Keratinocyte (primary cell): ENCODE results near the gene BIK. TPM values are rescaled to one million over a fixed set of nuclear protein-coding genes. Genes with fewer than 3 reads are reported as not detected.
A peak's percentile ranks its signal among the peaks of the same experiment; 100 is the strongest.

Experiments used
- DNase-seq: peaks from one replicate; pipeline ENCODE4 v3.0.0-alpha.2; 2011; ENCODE audit warnings: low read depth, missing footprints, low spot score
- FAIRE-seq: peaks from 2 replicates; lab custom pipeline; 2011; peaks lifted over from hg19 to GRCh38; lab: Jason Lieb, UNC
- H2AFZ ChIP-seq: 2 replicates; pipeline ENCODE4 v1.6.0; 2012; ENCODE audit warnings: low read length, control low read depth, inconsistent platforms; ENCODE audit not compliant: control insufficient read depth
- H3K27ac ChIP-seq: 2 replicates; pipeline ENCODE4 v1.5.1; 2011; ENCODE audit warnings: low read length; ENCODE audit not compliant: control insufficient read depth, insufficient read depth
- H3K27me3 ChIP-seq: 3 replicates; pipeline ENCODE4 v1.6.0; 2011; ENCODE audit warnings: low read length; ENCODE audit not compliant: control insufficient read depth, insufficient read depth; ENCODE audit errors: extremely low read depth
- H3K36me3 ChIP-seq, 2 experiments: 2 replicates in 1 of 2; 3 replicates in 1 of 2; pipeline ENCODE4 v1.5.1; 2011; ENCODE audit warnings: low read length in 2 of 2, mild to moderate bottlenecking in 1 of 2; ENCODE audit not compliant: control insufficient read depth in 2 of 2, insufficient read depth in 2 of 2; ENCODE audit errors: extremely low read depth in 1 of 2
- H3K4me1 ChIP-seq: 3 replicates; pipeline ENCODE4 v1.5.1; 2011; ENCODE audit warnings: low read length; ENCODE audit not compliant: control insufficient read depth, insufficient read depth; ENCODE audit errors: extremely low read depth
- H3K4me2 ChIP-seq: 3 replicates; pipeline ENCODE4 v1.6.0; 2011; ENCODE audit warnings: low read depth, low read length; ENCODE audit not compliant: control insufficient read depth, insufficient read depth; ENCODE audit errors: extremely low read depth
- H3K4me3 ChIP-seq, 3 experiments: fragments of 200-600 bp in 1 of 3; sonication (generic) in 1 of 3; 2 replicates in 2 of 3; 3 replicates in 1 of 3; pipeline ENCODE4 v1.5.1; 2011 to 2016; ENCODE audit warnings: low read length in 3 of 3, mild to moderate bottlenecking in 3 of 3, control low read depth in 2 of 3, inconsistent platforms in 1 of 3, low read depth in 1 of 3, mixed read lengths in 1 of 3, mixed run types in 1 of 3, moderate library complexity in 1 of 3; ENCODE audit not compliant: control insufficient read depth in 2 of 3, insufficient read depth in 2 of 3; ENCODE audit errors: extremely low read depth in 1 of 3
- H3K79me2 ChIP-seq: 2 replicates; pipeline ENCODE4 v1.6.0; 2012; ENCODE audit warnings: low read length; ENCODE audit not compliant: control insufficient read depth, insufficient read depth
- H3K9ac ChIP-seq: 3 replicates; pipeline ENCODE4 v1.6.0; 2011; ENCODE audit warnings: low read length; ENCODE audit not compliant: control insufficient read depth, insufficient read depth; ENCODE audit errors: extremely low read depth
- H3K9me1 ChIP-seq: 3 replicates; pipeline ENCODE4 v1.6.0; 2011; ENCODE audit warnings: low read length; ENCODE audit not compliant: control insufficient read depth, insufficient read depth; ENCODE audit errors: extremely low read depth
- H3K9me3 ChIP-seq: 2 replicates; pipeline ENCODE4 v1.5.1; 2012; ENCODE audit warnings: low read depth, low read length; ENCODE audit not compliant: control insufficient read depth
- H4K20me1 ChIP-seq: 3 replicates; pipeline ENCODE4 v1.6.0; 2011; ENCODE audit warnings: low read length; ENCODE audit not compliant: control insufficient read depth, insufficient read depth; ENCODE audit errors: extremely low read depth
- EZH2 ChIP-seq: IDR thresholded peaks from one replicate; pipeline ENCODE4 v1.6.1; 2012; ENCODE audit warnings: inconsistent platforms, mild to moderate bottlenecking, low read length, moderate library complexity
- dilution Hi-C: fragments of 300-500 bp; cut with MboI; formaldehyde crosslinking; loops from one replicate; pipeline ENCODE4 v1.7.0; 2020; ENCODE audit warnings: low sequenced_read_pairs; ENCODE audit not compliant: extremely low pct_ligation_motif_present
- polyA plus RNA-seq, 5 experiments: library from polyadenylated mRNA; depleted of rRNA in 3 of 5; stranded (reverse) in 3 of 5; stranded (forward) in 1 of 5; unstranded in 1 of 5; fragments of >200 nt; gene quantifications; 1 replicate in 1 of 5; 2 replicates in 3 of 5; 3 replicates in 1 of 5; pipeline versions ENCODE4 v1.2.1 to v1.2.3, GENCODE V29; 2011 to 2012; ENCODE audit warnings: missing spikeins in 2 of 5, low read depth in 1 of 5, low replicate concordance in 1 of 5
- TF ChIP-seq, protein P1 (sequence below), 3 experiments: IDR thresholded peaks in 1 of 3; conservative IDR thresholded peaks in 1 of 3; optimal IDR thresholded peaks in 1 of 3; 2 replicates in 2 of 3; 3 replicates in 1 of 3; pipeline versions ENCODE3 to v1.5.1; 2011; ENCODE audit warnings: low read length in 3 of 3, mild to moderate bottlenecking in 3 of 3, moderate library complexity in 2 of 3, control low read depth in 1 of 3, inconsistent platforms in 1 of 3; ENCODE audit not compliant: insufficient read depth in 2 of 3; ENCODE audit errors: extremely low read depth in 1 of 3

The BIK gene
- polyA plus RNA-seq, 1 donor (not counting 4 experiments of a cell fraction or from before 2014, with no cell fraction given) = 4.4 TPM

DNA sequence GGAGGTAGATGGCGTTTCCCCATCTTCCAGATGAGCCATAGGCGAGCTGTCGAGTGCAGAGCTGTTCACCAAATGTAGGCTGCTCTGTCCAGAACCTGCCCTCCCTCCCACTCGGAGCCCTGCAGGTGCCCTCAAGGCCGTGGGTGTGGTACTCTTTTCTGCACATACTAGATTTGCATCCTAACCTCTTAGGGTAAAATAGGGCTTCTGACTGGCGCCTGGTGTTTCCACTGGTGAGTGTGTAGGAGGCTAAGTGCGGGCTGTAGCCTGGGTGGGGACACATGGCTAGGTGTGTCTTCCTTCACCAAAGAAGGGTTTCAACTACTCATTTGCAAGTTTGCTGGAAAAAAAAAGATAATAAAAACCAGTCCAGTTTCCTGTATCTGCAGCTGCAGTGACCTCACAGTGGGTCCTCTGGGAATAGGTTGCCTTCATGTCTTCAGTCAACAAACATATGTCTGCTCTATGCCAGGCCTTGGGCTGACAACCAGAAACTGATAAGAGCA lies 8.5 kb downstream of the BIK start:
- H3K4me1 ChIP-seq = no peaks in the 10 kb centered on the region
- dilution Hi-C loops = no loop called here
- no peaks in the 10 kb centered on the region for H4K20me1 ChIP-seq
- TF ChIP-seq, protein P1, sequence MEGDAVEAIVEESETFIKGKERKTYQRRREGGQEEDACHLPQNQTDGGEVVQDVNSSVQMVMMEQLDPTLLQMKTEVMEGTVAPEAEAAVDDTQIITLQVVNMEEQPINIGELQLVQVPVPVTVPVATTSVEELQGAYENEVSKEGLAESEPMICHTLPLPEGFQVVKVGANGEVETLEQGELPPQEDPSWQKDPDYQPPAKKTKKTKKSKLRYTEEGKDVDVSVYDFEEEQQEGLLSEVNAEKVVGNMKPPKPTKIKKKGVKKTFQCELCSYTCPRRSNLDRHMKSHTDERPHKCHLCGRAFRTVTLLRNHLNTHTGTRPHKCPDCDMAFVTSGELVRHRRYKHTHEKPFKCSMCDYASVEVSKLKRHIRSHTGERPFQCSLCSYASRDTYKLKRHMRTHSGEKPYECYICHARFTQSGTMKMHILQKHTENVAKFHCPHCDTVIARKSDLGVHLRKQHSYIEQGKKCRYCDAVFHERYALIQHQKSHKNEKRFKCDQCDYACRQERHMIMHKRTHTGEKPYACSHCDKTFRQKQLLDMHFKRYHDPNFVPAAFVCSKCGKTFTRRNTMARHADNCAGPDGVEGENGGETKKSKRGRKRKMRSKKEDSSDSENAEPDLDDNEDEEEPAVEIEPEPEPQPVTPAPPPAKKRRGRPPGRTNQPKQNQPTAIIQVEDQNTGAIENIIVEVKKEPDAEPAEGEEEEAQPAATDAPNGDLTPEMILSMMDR (optimal IDR thresholded peaks at IDR 0.05 in 1 of 3, IDR thresholded peaks at IDR 0.05 in 1 of 3, conservative IDR thresholded peaks at IDR 0.05 in 1 of 3; ENCODE audit: extremely low read depth in 1 of 3, insufficient read depth in 2 of 3, low read length in 3 of 3) = no peak
- TF ChIP-seq EZH2 = no peak
- no peak overlapping the region for H3K9ac ChIP-seq
- no peak overlapping the region for H3K4me2 ChIP-seq
- H3K27me3 ChIP-seq = no peaks in the 10 kb centered on the region
- no peak for FAIRE-seq
- no peaks in the 10 kb centered on the region for H3K36me3 ChIP-seq
- no peak for DNase-seq
- no peak overlapping the region for H3K4me3 ChIP-seq
- H2AFZ ChIP-seq = no peak overlapping the region
- H3K9me1 ChIP-seq = no peaks in the 10 kb centered on the region
- H3K27ac ChIP-seq = no peak overlapping the region
- no peaks in the 10 kb centered on the region for H3K9me3 ChIP-seq
- H3K79me2 ChIP-seq = peaks cover 9% of the 10 kb centered on the region

DNA sequence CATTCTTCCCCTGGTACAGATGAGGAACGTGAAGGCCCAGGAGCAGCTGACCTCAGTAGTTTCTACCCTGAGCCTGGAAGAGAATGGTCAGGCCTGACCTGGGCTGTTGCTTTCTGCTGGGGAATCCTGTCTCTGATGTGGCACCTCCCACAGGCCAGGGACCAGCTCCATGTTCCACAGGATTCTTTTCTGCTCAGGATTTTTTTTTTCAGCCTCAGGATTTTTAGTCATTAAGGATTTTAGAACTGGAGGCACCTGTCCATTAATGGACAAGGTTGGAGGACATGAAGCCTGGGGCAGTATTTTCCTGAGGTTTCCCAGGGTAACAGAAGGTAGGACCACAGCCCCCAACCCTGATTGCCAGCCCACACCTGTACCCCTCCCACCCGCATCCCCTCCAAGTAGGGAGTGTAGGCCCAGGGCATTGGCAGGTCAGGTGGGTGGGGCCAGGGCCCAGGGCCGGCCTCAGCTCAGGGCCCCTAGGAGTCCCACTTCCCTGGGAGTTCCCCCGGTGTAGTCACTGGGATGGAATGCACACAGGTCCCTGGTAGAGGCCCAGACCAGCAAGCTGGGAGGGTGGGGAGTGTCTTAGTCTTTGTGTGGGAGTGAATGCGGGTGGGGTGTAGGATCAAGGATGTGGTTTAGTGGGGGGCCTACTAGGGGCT lies 16.1 kb downstream of the BIK start:
- H3K4me1 ChIP-seq = peaks cover 31% of the 10 kb centered on the region
- peaks cover 5 to 8% of the 10 kb centered on the region in 2 experiments for H3K36me3 ChIP-seq
- no peaks in the 10 kb centered on the region for H3K27me3 ChIP-seq
- dilution Hi-C loops = no loop called here
- H2AFZ ChIP-seq = no peak overlapping the region
- TF ChIP-seq, protein P1 (optimal IDR thresholded peaks at IDR 0.05 in 1 of 3, IDR thresholded peaks at IDR 0.05 in 1 of 3, conservative IDR thresholded peaks at IDR 0.05 in 1 of 3; ENCODE audit: extremely low read depth in 1 of 3, insufficient read depth in 2 of 3, low read length in 3 of 3) = no peak
- TF ChIP-seq EZH2 = no peak
- no peaks in the 10 kb centered on the region for H4K20me1 ChIP-seq
- H3K4me2 ChIP-seq = peak overlapping the region; percentile 92
- peak; percentile 89 for DNase-seq
- no peaks in the 10 kb centered on the region for H3K9me3 ChIP-seq
- FAIRE-seq = peak; percentile 88
- peak overlapping the region; percentile 83 for H3K9ac ChIP-seq
- H3K4me3 ChIP-seq = peak overlapping the region; percentile 1 to 57 (median 48)
- H3K27ac ChIP-seq = peak overlapping the region; percentile 96
- H3K9me1 ChIP-seq = no peaks in the 10 kb centered on the region
- H3K79me2 ChIP-seq = no peaks in the 10 kb centered on the region
